ENCODE results near the gene TRPV2.
"Not testable (repeated sequence)": the region's sequence is repeated elsewhere in the genome, so short reads cannot be mapped to it uniquely, and the experiment has no call there.

Gene TRPV2

DNA sequence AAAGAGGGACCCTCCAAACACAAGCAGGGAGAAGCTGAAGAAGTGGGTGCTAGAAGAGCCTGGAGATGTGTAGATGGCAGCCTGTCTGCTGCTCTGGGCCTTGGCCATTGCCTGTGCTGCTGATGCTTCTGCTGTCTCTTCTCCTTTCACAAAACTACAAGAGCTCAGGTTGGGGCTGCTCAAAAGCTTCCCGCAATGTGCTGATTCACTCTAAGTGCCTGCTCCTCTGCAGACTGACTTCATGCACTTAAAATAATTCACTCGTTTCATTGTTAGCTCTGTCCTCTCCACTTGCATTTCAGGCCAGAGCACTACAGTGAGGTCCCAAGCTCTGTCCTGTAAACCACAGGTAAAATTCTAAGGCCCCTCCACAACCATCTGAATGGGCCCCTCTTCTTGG is 18.7 kb upstream of the TRPV2 start:
- H2AK5ac ChIP-seq (ENCODE audit: low read depth, low read length); H3K9me3 ChIP-seq (replicated peaks in 1 of 2; ENCODE audit: control insufficient read depth in 2 of 2, insufficient read depth in 1 of 2, low read depth in 1 of 2, low read length in 2 of 2); H3K27ac ChIP-seq (replicated peaks; ENCODE audit: low read length); H3K36me3 ChIP-seq (replicated peaks in 1 of 2; ENCODE audit: control insufficient read depth in 2 of 2, insufficient read depth in 2 of 2, low read length in 2 of 2); H3K79me1 ChIP-seq (ENCODE audit: low read depth, low read length); H3K27me3 ChIP-seq (ENCODE audit: control insufficient read depth in 3 of 3, insufficient read depth in 3 of 3, low read depth in 1 of 3, low read length in 3 of 3); H3K9ac ChIP-seq (ENCODE audit: low read depth, low read length, poor library complexity); DNase-seq (ENCODE audit: low spot score); H4K91ac ChIP-seq (ENCODE audit: low read depth, low read length, poor library complexity); H2BK15ac ChIP-seq (ENCODE audit: low read length); H2BK120ac ChIP-seq (ENCODE audit: low read depth, low read length); H2BK12ac ChIP-seq (ENCODE audit: low read length); H3K4me2 ChIP-seq (ENCODE audit: insufficient read depth, low read length, poor library complexity, severe bottlenecking); H2BK5ac ChIP-seq (ENCODE audit: low read length); H3K4me1 ChIP-seq (ENCODE audit: control insufficient read depth in 2 of 2, insufficient read depth in 1 of 2, low read depth in 1 of 2, low read length in 2 of 2); H3K14ac ChIP-seq (ENCODE audit: low read length); H3K4me3 ChIP-seq (ENCODE audit: low read length in 2 of 2); H4K8ac ChIP-seq (ENCODE audit: low read depth, low read length); H3K18ac ChIP-seq (ENCODE audit: low read length); H3K4ac ChIP-seq (ENCODE audit: low read length); H3K23ac ChIP-seq (ENCODE audit: low read depth, low read length, poor library complexity): not testable (repeated sequence)
- WGBS, 2 donors (ENCODE audit: extremely low coverage in 2 of 2, insufficient read length in 2 of 2, insufficient replicate concordance in 1 of 2): no CpG with 5 or more reads among the region's 2 CpGs
- peak overlapping the region; percentile 1 for H2AFZ ChIP-seq (ENCODE audit: low read length)

DNA sequence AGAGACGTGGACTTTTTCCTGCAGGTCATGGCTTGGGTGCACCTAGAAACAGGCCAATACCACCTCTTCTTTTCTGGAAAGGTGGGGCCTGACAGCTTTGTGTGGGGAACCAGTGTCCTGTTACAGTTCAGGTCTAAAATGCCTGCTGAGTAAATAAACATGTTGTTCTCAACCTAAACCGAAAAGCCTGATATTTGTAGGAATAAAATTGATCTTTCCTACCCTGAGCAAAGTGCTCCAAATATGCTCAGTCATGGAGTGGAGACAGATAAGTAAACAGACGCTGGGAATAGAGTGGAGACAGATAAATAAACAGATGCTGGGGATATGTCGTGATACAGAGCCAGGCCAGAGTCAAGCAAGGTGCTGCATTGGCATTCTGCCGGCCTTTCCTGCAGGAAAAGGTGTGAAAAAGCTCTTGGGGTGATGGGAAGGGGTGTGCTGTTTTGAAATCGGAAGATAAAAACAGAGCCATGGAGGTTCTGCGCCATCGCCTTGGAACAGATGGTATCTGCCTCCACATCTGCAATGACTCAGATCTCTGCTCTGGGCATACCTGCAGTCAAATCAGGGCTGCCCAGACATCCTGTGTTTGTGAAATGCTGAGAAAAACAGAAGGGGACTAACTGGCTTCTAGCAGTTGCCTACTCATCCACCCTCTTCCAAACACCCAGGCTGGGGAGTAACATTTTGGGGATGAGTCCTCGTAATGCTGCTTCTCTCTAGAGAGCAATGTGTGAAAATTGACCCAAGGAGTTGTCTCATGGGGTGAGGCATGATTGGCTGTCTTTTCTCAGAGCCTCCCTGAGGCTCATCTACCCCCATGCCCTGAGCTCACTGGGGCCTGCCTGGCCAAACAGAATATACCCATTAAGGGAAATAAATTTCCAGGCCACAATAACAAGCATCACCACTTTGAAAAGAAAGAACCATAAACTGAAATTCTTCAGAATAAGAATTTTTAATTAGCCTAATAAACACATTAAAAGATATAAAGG is 16.8 kb upstream of the TRPV2 start:
- H3K27me3 ChIP-seq (ENCODE audit: control insufficient read depth in 3 of 3, insufficient read depth in 3 of 3, low read depth in 1 of 3, low read length in 3 of 3): no peaks in the 10 kb centered on the region
- H3K36me3 ChIP-seq (replicated peaks in 1 of 2; ENCODE audit: control insufficient read depth in 2 of 2, insufficient read depth in 2 of 2, low read length in 2 of 2): no peaks in the 10 kb centered on the region
- H3K14ac ChIP-seq (ENCODE audit: low read length): no peak overlapping the region
- no peaks in the 10 kb centered on the region for H3K4me1 ChIP-seq (ENCODE audit: control insufficient read depth in 2 of 2, insufficient read depth in 1 of 2, low read depth in 1 of 2, low read length in 2 of 2)
- H3K9me3 ChIP-seq (replicated peaks in 1 of 2; ENCODE audit: control insufficient read depth in 2 of 2, insufficient read depth in 1 of 2, low read depth in 1 of 2, low read length in 2 of 2): no peaks in the 10 kb centered on the region
- no peak for DNase-seq (ENCODE audit: low spot score)
- H3K4me3 ChIP-seq (ENCODE audit: low read length in 2 of 2): no peak overlapping the region
- H4K8ac ChIP-seq (ENCODE audit: low read depth, low read length): no peak overlapping the region
- H2BK5ac ChIP-seq (ENCODE audit: low read length): no peak overlapping the region
- no peak overlapping the region for H4K91ac ChIP-seq (ENCODE audit: low read depth, low read length, poor library complexity)
- no peak overlapping the region for H2BK12ac ChIP-seq (ENCODE audit: low read length)
- H3K27ac ChIP-seq (replicated peaks; ENCODE audit: low read length): no peak overlapping the region
- WGBS, 2 donors (ENCODE audit: extremely low coverage in 2 of 2, insufficient read length in 2 of 2, insufficient replicate concordance in 1 of 2): no CpG with 5 or more reads among the region's 9 CpGs
- H3K18ac ChIP-seq (ENCODE audit: low read length): no peak overlapping the region
- H3K79me1 ChIP-seq (ENCODE audit: low read depth, low read length): no peaks in the 10 kb centered on the region
- H2AK5ac ChIP-seq (ENCODE audit: low read depth, low read length): no peak overlapping the region
- no peak overlapping the region for H2BK120ac ChIP-seq (ENCODE audit: low read depth, low read length)
- H2AFZ ChIP-seq (ENCODE audit: low read length): no peak overlapping the region
- no peak overlapping the region for H3K4me2 ChIP-seq (ENCODE audit: insufficient read depth, low read length, poor library complexity, severe bottlenecking)
- no peak overlapping the region for H3K9ac ChIP-seq (ENCODE audit: low read depth, low read length, poor library complexity)
- H3K23ac ChIP-seq (ENCODE audit: low read depth, low read length, poor library complexity): no peak overlapping the region
- H3K4ac ChIP-seq (ENCODE audit: low read length): no peak overlapping the region
- no peak overlapping the region for H2BK15ac ChIP-seq (ENCODE audit: low read length)

DNA sequence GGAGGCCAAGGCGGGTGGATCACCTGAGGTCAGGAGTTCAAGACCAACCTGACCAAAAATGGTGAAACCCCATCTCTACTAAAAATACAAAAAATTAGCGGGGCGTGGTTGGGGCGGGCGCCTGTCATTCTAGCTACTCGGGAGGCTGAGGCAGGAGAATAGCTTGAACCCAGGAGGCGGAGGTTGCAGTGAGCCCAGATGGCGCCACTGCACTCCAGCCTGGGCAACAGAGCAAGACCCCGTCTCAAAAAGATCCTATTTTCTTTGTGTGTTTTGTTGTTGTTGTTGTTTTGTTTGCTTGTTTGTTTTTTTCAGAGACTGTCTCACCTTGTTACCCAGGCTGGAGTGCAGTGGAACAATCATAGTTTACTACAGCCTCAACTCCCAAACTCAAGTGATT is 11.5 kb upstream of the TRPV2 start:
- H3K27me3 ChIP-seq (ENCODE audit: control insufficient read depth in 3 of 3, insufficient read depth in 3 of 3, low read depth in 1 of 3, low read length in 3 of 3); H2BK5ac ChIP-seq (ENCODE audit: low read length); H3K79me1 ChIP-seq (ENCODE audit: low read depth, low read length); H3K36me3 ChIP-seq (replicated peaks in 1 of 2; ENCODE audit: control insufficient read depth in 2 of 2, insufficient read depth in 2 of 2, low read length in 2 of 2); H2BK12ac ChIP-seq (ENCODE audit: low read length); H3K4ac ChIP-seq (ENCODE audit: low read length); H2BK120ac ChIP-seq (ENCODE audit: low read depth, low read length); H3K18ac ChIP-seq (ENCODE audit: low read length); H3K27ac ChIP-seq (replicated peaks; ENCODE audit: low read length); H2AK5ac ChIP-seq (ENCODE audit: low read depth, low read length); H2AFZ ChIP-seq (ENCODE audit: low read length); H3K23ac ChIP-seq (ENCODE audit: low read depth, low read length, poor library complexity); H3K9ac ChIP-seq (ENCODE audit: low read depth, low read length, poor library complexity); H3K4me1 ChIP-seq (ENCODE audit: control insufficient read depth in 2 of 2, insufficient read depth in 1 of 2, low read depth in 1 of 2, low read length in 2 of 2); DNase-seq (ENCODE audit: low spot score); H4K91ac ChIP-seq (ENCODE audit: low read depth, low read length, poor library complexity); H3K4me3 ChIP-seq (ENCODE audit: low read length in 2 of 2); H3K9me3 ChIP-seq (replicated peaks in 1 of 2; ENCODE audit: control insufficient read depth in 2 of 2, insufficient read depth in 1 of 2, low read depth in 1 of 2, low read length in 2 of 2); H4K8ac ChIP-seq (ENCODE audit: low read depth, low read length); H3K4me2 ChIP-seq (ENCODE audit: insufficient read depth, low read length, poor library complexity, severe bottlenecking); H2BK15ac ChIP-seq (ENCODE audit: low read length); H3K14ac ChIP-seq (ENCODE audit: low read length): not testable (repeated sequence)
- no CpG with 5 or more reads among the region's 9 CpGs for WGBS, 2 donors (ENCODE audit: extremely low coverage in 2 of 2, insufficient read length in 2 of 2, insufficient replicate concordance in 1 of 2)
